Measurements from ENCODE around the gene DDN.

DNA sequence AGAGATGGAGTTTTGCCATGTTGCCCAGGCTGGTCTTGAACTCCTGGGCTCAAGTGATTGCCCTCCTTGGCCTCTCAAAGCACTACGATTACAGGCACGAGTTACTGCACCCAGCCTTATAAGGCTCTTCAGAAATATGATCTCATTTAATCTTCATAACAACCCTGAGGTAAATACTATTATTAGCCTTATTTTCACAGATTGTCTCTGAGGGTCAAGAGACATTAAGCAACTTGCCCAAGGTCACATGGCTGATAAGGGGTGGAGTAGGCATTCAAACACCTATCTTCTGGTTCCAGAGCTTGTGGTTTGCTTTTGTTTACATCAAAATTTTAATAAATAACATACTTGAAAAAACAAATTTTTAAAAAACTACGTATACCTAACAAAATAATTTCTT, 14.3 kb upstream of the DDN start:
- TF ChIP-seq RCOR1 (conservative IDR thresholded peaks at IDR 0.05; ENCODE audit: low read depth, low read length) = no peak
- TF ChIP-seq, protein P1, sequence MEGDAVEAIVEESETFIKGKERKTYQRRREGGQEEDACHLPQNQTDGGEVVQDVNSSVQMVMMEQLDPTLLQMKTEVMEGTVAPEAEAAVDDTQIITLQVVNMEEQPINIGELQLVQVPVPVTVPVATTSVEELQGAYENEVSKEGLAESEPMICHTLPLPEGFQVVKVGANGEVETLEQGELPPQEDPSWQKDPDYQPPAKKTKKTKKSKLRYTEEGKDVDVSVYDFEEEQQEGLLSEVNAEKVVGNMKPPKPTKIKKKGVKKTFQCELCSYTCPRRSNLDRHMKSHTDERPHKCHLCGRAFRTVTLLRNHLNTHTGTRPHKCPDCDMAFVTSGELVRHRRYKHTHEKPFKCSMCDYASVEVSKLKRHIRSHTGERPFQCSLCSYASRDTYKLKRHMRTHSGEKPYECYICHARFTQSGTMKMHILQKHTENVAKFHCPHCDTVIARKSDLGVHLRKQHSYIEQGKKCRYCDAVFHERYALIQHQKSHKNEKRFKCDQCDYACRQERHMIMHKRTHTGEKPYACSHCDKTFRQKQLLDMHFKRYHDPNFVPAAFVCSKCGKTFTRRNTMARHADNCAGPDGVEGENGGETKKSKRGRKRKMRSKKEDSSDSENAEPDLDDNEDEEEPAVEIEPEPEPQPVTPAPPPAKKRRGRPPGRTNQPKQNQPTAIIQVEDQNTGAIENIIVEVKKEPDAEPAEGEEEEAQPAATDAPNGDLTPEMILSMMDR (IDR thresholded peaks at IDR 0.05 in 2 of 3, conservative IDR thresholded peaks at IDR 0.05 in 1 of 3; ENCODE audit: control insufficient read depth in 2 of 3, extremely low read depth in 1 of 3, insufficient read depth in 1 of 3, low read depth in 3 of 3, low read length in 3 of 3) = no peak
- TF ChIP-seq ESRRA (IDR thresholded peaks at IDR 0.05; ENCODE audit: low read length) = no peak
- TF ChIP-seq BHLHE40 (IDR thresholded peaks at IDR 0.05; ENCODE audit: borderline replicate concordance in 1 of 2, low read depth in 2 of 2, low read length in 1 of 2) = no peak
- no peak for TF ChIP-seq POLR2A (IDR thresholded peaks at IDR 0.05; ENCODE audit: low read depth, low read length)
- no peak for TF ChIP-seq SP1 (IDR thresholded peaks at IDR 0.05; ENCODE audit: low read depth, low read length)

Data from GM12878 (cell line).